Activated T-cell treated with anti-CD3 and anti-CD28 coated beads for 4 hours (primary cell): ENCODE data around the gene KIF9.
"Not testable (repeated sequence)": the region's sequence is repeated elsewhere in the genome, so short reads cannot be mapped to it uniquely, and the experiment has no call there.

Experiments used
- DNase-seq: peaks from one replicate; pipeline ENCODE4 v3.0.0-alpha.2; 2020

The KIF9 gene, protein sequence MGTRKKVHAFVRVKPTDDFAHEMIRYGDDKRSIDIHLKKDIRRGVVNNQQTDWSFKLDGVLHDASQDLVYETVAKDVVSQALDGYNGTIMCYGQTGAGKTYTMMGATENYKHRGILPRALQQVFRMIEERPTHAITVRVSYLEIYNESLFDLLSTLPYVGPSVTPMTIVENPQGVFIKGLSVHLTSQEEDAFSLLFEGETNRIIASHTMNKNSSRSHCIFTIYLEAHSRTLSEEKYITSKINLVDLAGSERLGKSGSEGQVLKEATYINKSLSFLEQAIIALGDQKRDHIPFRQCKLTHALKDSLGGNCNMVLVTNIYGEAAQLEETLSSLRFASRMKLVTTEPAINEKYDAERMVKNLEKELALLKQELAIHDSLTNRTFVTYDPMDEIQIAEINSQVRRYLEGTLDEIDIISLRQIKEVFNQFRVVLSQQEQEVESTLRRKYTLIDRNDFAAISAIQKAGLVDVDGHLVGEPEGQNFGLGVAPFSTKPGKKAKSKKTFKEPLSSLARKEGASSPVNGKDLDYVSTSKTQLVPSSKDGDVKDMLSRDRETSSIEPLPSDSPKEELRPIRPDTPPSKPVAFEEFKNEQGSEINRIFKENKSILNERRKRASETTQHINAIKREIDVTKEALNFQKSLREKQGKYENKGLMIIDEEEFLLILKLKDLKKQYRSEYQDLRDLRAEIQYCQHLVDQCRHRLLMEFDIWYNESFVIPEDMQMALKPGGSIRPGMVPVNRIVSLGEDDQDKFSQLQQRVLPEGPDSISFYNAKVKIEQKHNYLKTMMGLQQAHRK

DNA sequence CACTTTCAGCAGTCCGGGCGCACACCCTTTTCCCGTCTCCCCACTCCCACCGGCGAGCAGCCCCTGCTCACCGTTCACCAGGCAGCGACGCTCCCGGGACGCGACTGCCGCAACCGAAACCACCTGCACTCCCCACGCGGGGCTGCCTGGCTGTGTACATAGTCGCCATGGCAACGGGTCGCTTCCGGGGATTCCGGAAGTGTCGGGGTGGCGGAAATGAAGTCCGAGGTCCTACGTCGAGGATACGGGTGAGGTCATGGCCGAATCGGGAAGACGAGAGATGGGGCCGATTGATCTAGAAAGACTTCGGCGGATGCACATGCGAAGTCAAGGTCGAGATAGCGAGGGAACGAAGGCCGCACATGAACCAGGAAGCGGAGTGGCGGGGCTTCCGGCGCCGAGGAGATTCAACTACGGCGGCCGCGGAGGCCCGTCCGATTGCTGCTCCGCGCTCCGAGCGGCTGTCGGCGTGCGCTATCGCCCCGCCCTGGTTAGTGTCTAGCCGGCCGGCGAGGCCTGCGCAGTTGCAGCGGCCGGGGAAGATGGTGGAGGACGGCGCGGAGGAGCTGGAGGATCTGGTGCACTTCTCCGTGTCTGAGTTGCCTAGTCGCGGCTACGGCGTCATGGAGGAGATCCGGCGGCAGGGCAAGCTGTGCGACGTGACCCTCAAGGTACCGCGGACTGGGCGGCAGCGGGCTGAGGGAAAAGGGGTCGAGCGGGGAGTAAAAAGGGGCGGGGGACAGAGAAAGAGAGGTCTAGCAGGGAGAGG is at the start of gene KIF9, which contains the start of gene KLHL18:
KIF9 (minus strand) TSS at position 376 of the 769 bp plus-strand sequence. CDS start 5,425 bp downstream, outside the sequence.
KLHL18 (plus strand) TSS at position 521 of the 769 bp plus-strand sequence; CDS start at position 543, 22 bp downstream.
- DNase-seq, result peak; percentile 97

DNA sequence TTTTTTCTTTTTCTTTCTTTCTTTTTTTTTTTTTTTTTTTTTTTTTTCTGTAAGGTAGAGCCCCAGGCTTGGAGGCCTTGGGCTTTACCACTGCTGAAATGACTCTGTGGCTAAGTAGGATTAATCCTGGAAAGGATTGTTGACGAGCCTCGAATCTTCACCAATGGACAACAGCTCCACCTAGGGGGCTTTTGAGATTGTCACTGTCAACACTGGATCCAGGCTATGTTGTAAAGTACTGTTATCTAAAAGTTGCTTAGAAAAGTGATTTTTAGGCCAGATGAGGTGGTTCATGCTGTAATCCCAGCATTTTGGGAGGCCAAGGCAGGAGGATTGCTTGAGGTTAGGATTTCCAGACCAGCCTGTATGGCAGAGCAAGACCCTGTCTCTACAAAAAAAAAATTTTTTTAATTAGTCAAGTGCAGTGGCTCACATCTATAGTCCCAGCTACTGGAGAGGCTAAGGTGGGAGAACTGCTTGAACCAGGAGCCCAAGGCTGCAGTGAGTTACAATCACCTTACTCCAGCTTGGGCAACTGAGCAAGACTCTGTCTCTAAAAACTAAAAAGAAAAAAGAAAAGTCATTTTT is 41.8 kb upstream of the KIF9 start:
- peak; percentile 38 for DNase-seq

DNA sequence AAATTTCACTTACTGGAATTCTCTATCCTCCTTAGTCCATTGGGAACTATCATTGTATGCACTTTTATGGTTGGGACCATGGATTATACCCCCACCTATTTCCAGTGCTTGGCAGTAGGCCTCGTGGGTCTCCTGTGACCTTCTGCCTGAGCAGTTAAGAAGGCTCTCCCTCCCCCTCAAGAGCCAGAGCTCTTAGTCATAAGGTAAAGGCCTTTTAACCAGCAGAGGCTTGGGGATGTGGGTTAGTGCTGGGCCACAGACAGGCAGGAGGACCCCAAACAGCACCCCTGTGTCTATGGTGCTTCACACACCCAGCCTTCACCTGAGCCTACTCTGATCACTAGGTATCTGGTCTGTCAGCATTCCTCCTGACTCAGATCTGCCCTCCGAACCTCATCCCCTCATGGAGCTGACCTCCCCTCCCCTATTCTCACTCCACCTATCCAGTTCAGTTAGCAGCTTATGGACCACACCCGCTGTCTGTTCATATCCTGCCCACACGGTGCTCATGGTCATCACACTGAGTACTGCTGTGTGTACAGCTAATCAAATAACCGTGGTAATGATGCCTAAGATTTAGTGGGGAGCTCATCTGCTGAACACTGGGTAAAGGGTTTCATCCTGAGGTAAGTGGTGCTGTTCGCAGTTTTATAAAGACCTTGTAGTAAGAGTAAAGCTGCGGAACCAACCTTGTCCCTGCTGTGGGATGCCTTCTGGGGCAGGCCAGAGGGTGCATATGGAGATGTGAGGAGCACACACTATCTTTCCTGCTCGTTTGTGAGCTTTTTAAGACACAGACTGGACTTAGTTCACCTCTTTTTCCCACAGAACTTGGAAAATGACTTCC is 41.1 kb upstream of the KIF9 start:
- DNase-seq, result no peak

DNA sequence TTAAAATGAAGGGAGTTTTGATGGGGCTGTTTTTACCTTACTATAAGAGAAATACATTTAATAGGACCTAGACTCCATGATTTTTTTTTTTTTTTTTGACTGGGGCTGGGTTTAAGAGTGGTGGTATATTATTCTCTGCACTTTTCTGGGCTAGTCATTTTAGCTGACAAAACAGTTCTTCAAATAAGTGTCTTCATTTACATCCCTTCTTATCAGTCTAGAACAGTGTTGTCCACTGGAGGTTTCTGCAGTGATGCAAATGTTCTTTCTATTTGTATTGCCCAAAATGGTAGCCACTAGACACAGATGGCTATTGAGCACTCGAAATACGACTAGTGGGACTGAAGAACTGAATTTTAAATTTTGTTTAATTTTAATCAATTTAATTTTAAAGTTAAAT is 37.4 kb upstream of the KIF9 start:
- no peak for DNase-seq

DNA sequence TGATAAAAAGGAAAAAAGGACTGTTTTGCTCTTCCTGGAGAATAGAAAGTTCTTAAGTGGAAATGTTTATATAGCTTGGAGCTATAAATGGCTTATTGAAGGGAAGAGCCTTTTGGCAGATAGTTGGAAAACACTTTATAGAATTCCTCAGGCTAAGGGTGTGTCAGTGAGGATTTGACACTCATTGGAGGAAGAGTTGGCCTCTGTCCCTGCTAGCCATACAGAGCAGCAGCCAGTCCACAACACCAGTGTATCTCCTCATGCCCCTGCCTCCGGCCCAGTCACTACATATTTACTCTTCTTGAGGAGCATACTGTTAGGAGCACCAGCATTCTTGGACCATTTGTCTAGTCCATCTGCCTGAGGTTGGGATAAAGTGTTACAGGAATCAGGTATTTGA is 36.3 kb upstream of the KIF9 start:
- no peak for DNase-seq

DNA sequence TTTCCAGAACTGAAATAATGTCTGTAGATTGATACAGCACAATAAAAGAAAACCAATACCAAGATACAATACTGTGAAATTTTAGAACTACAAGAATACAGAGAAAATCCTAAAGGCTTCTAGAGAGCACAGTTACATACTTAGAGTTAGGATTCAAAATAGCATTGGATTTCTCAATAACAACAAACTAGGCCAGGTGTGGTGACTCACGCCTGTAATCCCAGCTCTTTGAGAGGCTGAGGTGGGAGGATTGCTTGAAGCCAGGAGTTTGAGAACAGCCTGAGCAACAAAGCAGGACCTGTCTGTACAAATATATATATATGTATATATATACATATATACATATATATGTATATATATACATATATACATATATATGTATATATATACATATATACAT is 33.6 kb upstream of the KIF9 start:
- DNase-seq, result not testable (repeated sequence)

DNA sequence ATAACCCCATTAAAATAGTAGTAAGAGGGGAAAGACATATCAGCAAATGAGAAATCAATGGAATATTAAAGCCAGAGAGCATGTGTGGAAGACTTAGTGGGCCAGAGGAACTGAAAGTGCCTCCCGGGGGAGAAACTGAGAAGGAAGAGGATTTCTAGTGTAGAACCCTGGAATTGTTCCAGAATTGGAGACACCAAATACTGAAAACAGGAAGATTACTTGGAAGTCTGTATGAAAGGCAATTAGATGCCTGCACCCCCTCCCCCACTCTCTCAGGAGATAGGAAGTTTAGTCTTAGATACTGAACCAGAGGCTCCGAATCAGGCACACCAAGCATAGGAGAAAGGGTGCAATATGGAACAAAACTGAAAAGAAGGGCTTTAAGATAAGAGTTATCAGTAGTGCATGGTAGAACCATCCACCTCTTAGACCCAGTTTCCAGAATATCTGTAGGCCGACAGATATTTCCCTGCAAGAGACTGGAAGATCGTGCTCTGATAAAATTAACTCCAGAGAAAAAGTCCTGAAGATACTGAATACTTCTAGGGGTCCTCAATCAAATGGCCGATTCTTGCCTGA is 32.6 kb upstream of the KIF9 start:
- DNase-seq, result no peak

DNA sequence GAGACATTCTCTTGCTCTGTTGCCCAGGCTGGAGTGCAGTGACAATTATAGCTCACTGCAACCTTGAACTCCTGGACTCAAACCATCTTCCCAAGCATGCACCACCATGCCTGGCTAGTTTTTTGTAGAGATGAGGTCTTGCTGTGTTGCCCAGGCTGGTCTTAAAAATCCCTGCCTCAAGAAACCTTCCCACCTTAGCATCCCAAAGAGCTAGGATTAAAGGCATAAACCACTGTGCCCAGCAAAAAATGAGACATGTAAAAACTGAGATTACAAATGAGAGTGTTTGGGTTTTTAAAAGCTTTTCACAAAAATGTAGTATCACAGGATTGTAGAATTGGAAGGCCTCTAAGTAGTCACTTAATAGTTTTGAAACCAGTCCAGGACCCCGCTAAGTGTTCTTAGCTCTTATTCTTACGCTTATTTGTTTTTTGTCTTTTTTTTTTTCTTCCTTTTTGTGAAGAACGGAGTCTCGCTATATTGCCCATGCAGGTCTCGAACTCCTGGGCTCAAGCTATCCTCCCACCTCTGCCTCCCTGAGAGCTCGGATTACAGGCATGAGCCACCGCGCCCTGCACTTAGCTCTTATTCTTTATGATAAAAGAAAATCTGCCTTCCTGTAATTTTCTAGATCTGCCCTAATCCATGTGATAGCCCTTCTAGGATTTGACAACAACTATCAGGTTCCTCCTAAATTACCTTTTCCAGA is 31.6 kb upstream of the KIF9 start:
- no peak for DNase-seq

DNA sequence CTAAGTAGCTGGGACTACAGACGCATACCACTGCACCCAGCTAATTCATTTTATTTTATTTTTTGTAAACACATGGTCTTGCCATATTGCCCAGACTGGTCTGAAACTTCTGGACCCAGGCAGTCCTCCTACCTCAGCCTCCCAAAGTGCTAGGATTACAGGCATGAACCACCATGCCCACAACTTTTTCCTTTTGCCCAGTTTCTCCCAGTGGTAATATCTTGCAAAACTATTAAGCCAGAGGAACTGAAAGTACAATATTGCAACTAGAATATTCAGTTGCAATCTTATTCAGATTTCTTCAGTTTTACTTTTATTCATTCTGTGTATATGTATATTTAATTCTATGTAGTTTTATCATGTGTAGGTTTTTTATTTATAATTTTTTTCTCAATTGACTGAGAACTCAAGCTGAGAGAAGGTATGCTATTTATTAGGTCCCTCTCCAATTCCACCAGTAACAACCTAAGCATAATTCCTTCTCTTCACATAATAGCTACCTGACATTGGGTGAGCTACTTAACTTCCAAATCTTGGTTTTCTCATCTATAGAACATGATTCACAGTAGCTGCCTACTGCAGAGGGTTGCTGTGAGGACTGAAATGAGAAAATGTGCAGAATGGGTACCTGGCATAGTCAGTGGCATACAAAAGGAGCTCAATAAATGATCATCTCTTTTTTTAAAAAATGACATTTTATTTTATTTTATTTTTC is 30.9 kb upstream of the KIF9 start:
- DNase-seq, result no peak

DNA sequence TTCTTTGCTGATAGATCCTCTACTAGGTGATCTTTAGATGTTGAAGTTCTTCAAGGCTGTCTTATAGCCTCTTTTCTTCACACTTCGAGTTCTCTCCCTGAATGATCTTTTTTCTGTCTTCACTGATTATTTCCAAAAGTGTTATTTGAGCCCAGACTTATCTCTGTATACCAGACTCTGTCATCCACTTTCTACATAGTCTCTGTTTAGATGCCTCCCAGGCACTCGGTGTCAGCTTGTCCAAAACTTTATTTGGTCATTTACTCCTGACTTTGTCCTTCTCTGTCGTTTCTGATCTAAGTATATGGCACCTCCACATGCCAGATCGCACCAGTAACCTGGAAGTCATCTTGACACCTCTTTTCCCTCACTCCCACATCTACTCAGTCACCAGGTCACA is 27.8 kb upstream of the KIF9 start:
- no peak for DNase-seq

DNA sequence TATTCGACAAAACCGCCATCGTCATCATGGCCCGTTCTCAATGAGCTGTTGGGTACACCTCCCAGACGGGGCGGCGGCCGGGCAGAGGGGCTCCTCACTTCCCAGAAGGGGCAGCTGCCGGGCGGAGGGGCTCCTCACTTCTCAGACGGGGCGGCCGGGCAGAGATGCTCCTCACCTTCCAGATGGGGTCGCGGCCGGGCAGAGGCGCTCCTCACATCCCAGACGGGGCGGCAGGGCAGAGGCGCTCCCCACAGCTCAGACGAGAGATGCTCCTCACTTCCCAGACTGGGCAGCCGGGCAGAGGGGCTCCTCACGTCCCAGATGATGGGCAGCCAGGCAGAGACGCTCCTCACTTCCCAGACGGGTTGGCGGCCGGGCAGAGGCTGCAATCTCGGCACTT is 26.6 kb upstream of the KIF9 start:
- not testable (repeated sequence) for DNase-seq

DNA sequence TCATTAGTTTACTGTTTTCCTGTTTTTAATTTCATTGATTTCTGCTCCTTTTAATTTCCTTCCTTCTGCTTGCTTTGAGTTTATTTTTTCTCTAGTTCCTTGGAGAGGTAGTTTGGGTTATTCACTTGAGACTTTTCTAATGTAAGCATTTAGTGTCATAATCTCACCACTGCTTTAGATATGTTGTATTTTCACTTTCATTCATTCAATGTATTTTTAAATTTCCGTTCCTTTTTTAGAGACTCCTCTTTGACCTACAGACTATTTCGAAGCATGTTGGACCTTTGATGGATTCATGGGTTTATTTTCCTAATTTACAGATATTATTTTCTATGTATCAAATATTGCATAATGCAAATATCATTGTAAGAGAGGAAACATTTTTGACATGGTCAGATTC is 23.4 kb upstream of the KIF9 start:
- DNase-seq, result no peak

DNA sequence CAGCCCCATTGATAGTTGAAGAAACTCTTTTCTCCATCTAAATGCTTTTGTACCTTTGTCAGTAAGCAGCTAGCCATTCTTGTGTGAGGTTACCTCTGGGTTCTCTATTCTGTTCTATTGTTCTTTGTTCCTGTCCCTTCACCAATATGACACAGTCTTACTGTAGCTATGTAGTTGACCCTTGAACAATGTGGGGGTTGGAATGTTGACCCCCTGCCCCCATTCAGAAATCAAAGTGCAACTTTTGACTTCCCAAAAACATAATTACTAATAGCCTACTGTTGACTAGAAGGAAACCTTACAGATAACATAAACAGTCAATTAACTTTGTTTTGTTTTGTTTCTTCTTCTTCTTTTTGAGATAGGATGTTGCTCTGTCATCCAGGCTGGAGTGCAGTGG is 18.9 kb upstream of the KIF9 start:
- DNase-seq, result no peak

DNA sequence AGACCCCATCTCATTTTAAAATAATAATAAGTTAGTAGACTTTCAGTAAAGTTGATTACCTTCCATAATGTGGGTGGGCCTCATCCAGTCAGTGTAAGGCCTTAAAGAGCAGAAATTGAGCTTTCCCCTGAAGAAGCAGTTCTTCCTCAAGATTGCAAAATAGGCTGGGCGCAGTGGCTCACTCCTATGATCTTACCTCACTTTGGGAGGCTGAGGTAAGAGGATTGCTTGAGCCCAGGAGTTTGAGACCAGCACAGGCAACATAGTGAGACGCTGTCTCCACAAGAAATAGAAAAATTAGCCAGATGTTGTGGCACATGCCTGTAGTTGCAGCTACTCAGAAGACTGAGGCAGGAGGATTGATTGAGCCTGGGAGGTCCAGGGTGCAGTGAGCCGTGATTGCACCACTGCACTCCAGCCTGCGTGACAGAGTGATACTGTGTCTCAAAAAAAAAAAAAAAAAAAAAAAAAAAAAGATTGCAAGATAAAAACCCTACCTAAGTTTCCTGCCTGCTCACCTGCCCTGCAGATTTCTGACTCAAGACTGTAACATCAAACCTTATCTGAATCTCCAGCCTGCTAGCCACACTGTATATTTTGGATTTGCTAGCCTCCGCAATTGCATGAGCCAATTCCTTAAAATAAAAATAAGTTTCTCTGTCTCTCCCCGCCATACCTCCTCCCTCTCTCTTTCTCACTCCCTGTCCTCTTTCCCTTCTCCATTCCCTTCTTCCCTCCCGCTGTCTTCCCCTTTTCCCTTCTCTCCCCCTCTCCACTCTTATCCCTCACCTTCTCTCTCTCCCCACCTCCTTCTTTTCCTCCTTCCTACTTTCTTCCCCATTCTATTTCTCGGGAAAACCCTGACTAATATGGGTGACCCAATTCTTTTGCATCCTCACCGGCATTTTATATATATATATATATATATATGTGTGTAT is 17.1 kb upstream of the KIF9 start:
- DNase-seq, result no peak

DNA sequence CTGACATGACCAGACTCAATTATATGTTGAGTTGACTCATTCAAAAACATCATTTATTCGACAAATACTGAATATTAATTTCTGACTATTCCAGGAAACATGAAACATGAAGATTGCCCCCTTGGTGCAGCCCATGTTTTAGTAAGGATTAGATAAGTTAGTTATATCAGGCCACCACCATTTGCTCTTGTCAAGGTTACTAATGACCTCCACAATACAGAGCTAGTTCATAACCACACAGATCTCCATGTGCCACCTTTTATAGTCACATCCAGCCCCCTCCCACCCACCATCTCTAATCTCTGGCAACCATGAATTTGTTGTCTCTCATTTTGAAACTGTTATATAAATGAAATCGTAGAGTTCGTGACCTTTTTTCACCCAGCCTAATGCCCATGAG is 15.8 kb upstream of the KIF9 start:
- no peak for DNase-seq

DNA sequence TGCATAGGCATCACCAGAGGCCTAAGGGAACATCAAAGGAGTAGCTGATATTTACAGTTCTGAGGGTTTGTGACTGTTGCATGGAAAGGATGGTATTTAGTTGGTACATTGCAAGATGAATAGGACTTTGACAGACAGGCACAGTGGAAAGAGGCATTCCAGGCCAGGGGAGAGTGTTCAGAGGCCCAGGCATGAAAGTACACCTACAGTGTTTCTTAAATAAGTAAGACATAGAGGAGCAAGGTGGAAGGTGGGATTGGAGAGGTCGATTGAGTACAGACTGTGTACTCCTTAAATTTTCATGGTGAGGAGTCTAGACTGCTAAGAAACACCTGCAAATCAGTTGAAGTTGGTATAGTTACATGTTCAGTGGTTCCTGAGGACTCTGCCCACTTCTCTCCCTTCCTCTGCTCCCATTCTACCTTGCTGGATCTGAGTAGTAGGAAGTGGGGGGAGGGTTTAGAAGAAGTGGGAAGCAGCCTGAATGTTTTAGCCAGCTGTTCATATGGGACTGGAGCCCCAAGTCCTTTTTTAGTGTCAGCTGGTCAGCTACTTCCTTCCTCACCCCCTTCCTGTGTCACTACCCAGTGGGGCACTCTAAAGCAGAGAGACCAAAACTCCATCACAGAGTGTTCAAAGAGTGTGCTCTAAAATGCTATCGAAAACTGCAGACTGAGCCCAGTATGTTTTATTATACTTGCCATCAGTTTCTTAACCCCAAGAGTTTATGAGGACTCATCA is 14.1 kb upstream of the KIF9 start:
- DNase-seq, result no peak

DNA sequence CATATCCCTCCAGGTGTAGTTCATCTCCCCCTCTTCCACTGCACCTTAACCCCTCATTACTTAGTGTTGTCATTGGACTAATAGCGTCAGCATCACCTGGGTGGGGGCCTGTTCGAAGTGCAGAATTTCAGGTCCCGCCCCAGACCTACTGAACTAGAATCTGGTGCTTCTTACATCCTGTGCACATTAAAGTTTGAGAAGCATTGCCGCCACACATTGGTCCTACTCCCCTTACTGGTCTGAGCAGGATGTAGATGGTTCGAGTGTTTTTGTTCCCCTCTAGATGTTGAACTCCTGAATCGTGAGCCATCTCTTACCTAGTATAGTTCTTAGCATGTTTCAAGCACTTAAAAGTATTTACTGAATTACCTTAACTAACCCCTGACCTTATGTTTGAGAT is 13.4 kb upstream of the KIF9 start:
- no peak for DNase-seq

DNA sequence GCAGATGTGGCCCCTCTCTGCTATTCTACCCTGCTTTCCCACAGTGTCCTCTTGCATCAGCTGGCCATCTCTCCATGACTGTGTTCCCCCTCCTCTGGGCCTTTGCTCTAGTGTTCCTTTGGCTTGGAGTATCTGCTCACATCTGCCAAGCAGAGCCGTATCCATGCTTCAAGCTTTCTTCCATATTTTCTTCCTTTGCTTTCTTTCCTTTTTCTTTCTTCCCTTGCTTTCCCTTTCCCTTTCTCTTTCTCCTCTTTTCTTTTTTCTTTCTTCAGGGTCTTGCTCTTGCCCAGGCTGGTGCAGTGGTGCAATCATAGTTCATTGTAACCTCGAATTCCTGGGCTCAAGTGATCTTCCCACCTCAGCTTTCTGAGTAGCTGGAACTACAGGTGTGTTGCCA is 12.7 kb upstream of the KIF9 start:
- no peak for DNase-seq
